Measurements from ENCODE around the gene TSPAN18. TPM values are rescaled to one million over a fixed set of nuclear protein-coding genes. Genes with fewer than 3 reads are reported as not detected.

Gene TSPAN18
- total RNA-seq, 1 donor from 2014 or later = 52.8 TPM

- Mint-ChIP-seq H3K27ac (no peak overlapping the region), H3K27me3 (peaks cover 3% of the 10 kb centered on the region), H3K4me3 (no peak overlapping the region), H3K4me1 (ENCODE audit: unreplicated experiment) (peaks cover 35% of the 10 kb centered on the region), H3K9me3 (no peaks in the 10 kb centered on the region), H3K36me3 (no peaks in the 10 kb centered on the region)
- no peak for DNase-seq (ENCODE audit: extremely low spot score, unreplicated experiment)
- TF ChIP-seq, protein P1, sequence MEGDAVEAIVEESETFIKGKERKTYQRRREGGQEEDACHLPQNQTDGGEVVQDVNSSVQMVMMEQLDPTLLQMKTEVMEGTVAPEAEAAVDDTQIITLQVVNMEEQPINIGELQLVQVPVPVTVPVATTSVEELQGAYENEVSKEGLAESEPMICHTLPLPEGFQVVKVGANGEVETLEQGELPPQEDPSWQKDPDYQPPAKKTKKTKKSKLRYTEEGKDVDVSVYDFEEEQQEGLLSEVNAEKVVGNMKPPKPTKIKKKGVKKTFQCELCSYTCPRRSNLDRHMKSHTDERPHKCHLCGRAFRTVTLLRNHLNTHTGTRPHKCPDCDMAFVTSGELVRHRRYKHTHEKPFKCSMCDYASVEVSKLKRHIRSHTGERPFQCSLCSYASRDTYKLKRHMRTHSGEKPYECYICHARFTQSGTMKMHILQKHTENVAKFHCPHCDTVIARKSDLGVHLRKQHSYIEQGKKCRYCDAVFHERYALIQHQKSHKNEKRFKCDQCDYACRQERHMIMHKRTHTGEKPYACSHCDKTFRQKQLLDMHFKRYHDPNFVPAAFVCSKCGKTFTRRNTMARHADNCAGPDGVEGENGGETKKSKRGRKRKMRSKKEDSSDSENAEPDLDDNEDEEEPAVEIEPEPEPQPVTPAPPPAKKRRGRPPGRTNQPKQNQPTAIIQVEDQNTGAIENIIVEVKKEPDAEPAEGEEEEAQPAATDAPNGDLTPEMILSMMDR (conservative IDR thresholded peaks at IDR 0.05) = no peak
These were observed 24.0 kb downstream of the TSPAN18 start for GRCh38 chr11:44750551-44751465.

DNA sequence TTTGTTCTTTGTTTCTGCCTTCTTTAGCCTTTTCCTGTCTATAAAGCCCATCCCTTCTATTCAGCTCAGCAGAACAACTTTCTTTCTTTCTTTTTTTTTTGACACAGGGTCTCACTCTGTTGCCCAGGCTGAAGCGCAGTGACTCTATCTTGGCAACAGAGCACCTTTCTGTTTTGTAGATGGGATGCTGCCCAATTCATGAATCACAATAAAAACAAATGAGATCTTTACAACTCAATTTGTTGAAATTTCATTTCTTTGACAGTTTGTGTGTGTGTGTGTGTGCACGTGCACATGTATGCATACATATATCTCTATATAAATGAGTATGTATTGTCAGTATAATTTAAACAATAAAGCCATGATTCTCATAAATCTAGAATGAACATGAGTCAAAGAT is 25.5 kb downstream of the TSPAN18 start:
- peaks cover 4% of the 10 kb centered on the region for H3K9me3 Mint-ChIP-seq
- peaks cover 3% of the 10 kb centered on the region for H3K27me3 Mint-ChIP-seq
- peaks cover 3% of the 10 kb centered on the region for H3K36me3 Mint-ChIP-seq
- no peak overlapping the region for H3K27ac Mint-ChIP-seq
- no peak for DNase-seq (ENCODE audit: extremely low spot score, unreplicated experiment)
- peaks cover 39% of the 10 kb centered on the region for H3K4me1 Mint-ChIP-seq (ENCODE audit: unreplicated experiment)
- H3K4me3 Mint-ChIP-seq = no peak overlapping the region
- TF ChIP-seq, protein P1 (conservative IDR thresholded peaks at IDR 0.05) = no peak

DNA sequence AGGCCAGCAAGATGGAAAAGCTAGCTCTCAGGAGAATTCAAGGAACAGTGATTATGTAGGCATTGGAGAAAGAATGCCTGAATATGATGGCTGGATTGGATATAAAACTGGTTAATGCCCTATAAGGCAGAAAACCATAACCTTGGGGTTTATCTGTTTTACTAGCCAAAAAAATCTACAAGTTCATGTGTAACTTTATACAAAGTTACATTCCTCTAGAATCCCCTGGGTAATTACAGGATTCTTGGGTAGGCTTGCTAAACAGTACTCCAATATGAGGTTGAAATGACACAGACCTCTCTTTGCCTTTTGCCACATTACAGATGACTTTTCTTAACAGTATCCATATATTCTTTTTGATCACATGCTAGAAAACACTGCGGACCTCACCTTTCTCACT is 26.0 kb downstream of the TSPAN18 start:
- TF ChIP-seq, protein P1 (conservative IDR thresholded peaks at IDR 0.05) = no peak
- no peak for DNase-seq (ENCODE audit: extremely low spot score, unreplicated experiment)
- Mint-ChIP-seq H3K36me3 (peaks cover 3% of the 10 kb centered on the region), H3K4me3 (no peak overlapping the region), H3K9me3 (peaks cover 4% of the 10 kb centered on the region), H3K27ac (no peak overlapping the region), H3K27me3 (peaks cover 3% of the 10 kb centered on the region), H3K4me1 (ENCODE audit: unreplicated experiment) (peaks cover 37% of the 10 kb centered on the region)

GRCh38 chr11:44753961-44754645 is 27.3 kb downstream of the TSPAN18 start:
- Mint-ChIP-seq H3K36me3 (peaks cover 3% of the 10 kb centered on the region), H3K4me1 (ENCODE audit: unreplicated experiment) (peaks cover 35% of the 10 kb centered on the region), H3K9me3 (peaks cover 4% of the 10 kb centered on the region), H3K4me3 (no peak overlapping the region), H3K27me3 (peaks cover 3% of the 10 kb centered on the region), H3K27ac (no peak overlapping the region)
- no peak for DNase-seq (ENCODE audit: extremely low spot score, unreplicated experiment)
- TF ChIP-seq, protein P1 (conservative IDR thresholded peaks at IDR 0.05) = no peak

DNA sequence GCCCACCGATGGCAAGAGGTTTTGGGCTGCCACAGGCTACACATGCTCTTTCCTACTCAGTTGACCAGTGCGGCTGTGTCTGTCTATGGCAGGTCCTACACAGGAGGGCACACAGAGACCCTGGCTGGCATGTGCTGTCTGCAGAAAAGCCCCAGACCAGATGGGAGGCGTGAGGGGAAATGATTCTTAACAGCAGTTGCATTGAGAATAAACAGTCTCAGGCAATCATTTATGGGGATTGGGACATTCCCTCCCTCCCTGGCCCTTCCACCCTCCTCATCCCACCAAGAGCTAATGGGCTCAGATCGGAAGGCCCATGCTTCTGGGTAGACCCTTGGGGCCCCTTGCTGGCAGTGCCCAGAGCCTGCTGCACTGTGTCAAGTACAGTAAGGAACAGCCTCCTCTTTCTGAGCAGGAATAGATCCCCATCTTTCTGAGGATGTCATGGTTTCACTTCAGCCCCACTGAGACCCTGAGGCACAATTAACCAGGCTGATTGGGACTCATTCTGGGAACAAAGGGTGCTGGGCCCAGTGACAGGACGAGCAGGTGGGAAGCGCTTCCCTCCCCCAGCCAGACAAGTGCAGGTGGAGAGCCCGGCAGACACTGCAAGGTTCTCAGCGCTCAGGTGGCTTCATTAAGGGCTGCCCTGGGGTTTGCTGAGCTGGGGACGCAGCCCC is 28.3 kb downstream of the TSPAN18 start:
- Mint-ChIP-seq H3K4me3 (no peak overlapping the region), H3K36me3 (peaks cover 6% of the 10 kb centered on the region), H3K27ac (no peak overlapping the region), H3K9me3 (peaks cover 4% of the 10 kb centered on the region), H3K4me1 (ENCODE audit: unreplicated experiment) (peaks cover 40% of the 10 kb centered on the region), H3K27me3 (peaks cover 3% of the 10 kb centered on the region)
- DNase-seq (ENCODE audit: extremely low spot score, unreplicated experiment) = no peak
- TF ChIP-seq, protein P1 (conservative IDR thresholded peaks at IDR 0.05) = no peak

Measured in type B pancreatic cell (in vitro differentiated cells).